Muscle of leg (tissue), 11 donors: ENCODE data around the gene TAF4. TPM values are rescaled to one million over a fixed set of nuclear protein-coding genes. Genes with fewer than 3 reads are reported as not detected.

Source experiments
- DNase-seq: peaks from one replicate; pipeline ENCODE4 v3.0.0; 2013
- H3K27ac ChIP-seq: one replicate; pipeline ENCODE4 v1.5.1; 2013; ENCODE audit warnings: mild to moderate bottlenecking, low read length, control low read depth
- H3K27me3 ChIP-seq: one replicate; pipeline ENCODE4 v1.6.1; 2013; ENCODE audit warnings: low read length; ENCODE audit not compliant: control insufficient read depth, insufficient read depth
- H3K36me3 ChIP-seq: one replicate; pipeline ENCODE4 v1.6.1; 2013; ENCODE audit warnings: low read length; ENCODE audit not compliant: control insufficient read depth, insufficient read depth
- H3K4me1 ChIP-seq: one replicate; pipeline ENCODE4 v1.6.1; 2013; ENCODE audit warnings: low read length; ENCODE audit not compliant: control insufficient read depth, insufficient read depth
- H3K4me3 ChIP-seq: one replicate; pipeline ENCODE4 v1.5.1; 2013; ENCODE audit warnings: low read length, control low read depth
- H3K9me3 ChIP-seq: replicated peaks from 2 replicates; pipeline ENCODE4 v1.6.1; 2013; ENCODE audit warnings: low read depth, low read length; ENCODE audit not compliant: control insufficient read depth
- WGBS: methylation state at CpG from one replicate; pipeline ENCODE4 v1.1.5; 2013; ENCODE audit warnings: missing lambda C conversion rate; ENCODE audit not compliant: insufficient coverage; 5-methylcytosine and 5-hydroxymethylcytosine counted together
- polyA plus RNA-seq, 8 donors: library from polyadenylated mRNA; unstranded; fragments of 120-200 nt; gene quantifications; one replicate each; pipeline versions ENCODE4 v1.2.1 to v1.2.3, GENCODE V29; 2013; ENCODE audit warnings: inconsistent platforms in 1 of 8, low replicate concordance in 1 of 8; ENCODE audit not compliant: insufficient read length in 8 of 8, insufficient read depth in 1 of 8
- total RNA-seq: library from RNA; stranded (reverse); fragments of 120-200 nt; gene quantifications from one replicate; pipeline ENCODE4 v1.2.4, GENCODE V29; 2013

Gene TAF4
- total and polyA plus RNA-seq, 9 donors = 5.1 to 21.5 (median 11.7) TPM

DNA sequence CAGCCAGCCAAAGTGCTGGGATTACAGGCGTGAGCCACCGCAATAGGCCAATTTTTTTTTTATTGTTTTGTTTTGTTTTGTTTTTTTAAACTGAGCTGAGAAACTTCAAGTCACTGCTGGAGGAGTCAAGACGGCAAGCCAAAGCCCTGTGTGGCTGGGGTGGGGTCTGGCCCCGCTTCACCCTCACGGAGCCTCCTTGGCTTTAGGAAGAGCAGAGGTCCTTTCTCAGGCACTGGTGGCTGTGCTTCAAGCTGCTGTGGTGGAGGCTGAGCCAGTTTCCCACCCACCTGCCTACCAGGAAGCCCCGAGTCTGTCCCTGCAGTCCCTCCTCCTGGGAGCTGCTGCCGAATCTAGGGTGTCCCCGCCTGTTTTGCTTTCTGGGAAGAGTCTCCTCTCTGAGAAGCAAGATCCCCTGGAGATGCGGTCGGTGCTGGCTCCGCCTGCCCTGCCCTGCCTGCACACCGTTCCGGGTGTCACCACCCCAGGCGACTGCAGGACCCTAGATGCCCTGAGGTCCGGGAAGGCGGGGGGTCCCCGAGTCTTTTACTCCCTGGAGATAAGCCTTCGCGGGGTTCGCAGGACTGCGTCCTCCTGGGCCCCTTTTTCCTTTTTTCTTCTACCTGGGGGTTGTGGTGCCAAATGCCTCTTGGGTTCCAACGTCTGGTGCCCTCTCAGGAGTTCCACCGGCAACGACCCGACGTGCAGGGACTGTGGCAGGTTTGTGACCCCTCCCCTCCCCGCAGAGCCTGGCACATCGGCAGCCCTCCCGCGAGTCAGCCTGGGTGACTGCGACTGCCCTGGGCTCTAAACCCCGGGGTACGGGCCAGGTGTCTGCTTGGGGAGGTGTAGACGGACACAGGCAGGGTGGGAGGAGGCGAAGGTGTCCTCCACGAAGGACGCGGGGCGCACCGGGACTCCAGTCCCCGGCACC is 100.7 kb downstream of the TAF4 start:
- H3K36me3 ChIP-seq = no peaks in the 10 kb centered on the region
- no peak overlapping the region for H3K4me3 ChIP-seq
- H3K4me1 ChIP-seq = no peaks in the 10 kb centered on the region
- no peaks in the 10 kb centered on the region for H3K9me3 ChIP-seq
- H3K27me3 ChIP-seq = peaks cover 27% of the 10 kb centered on the region
- no peak overlapping the region for H3K27ac ChIP-seq
- 35% methylated on average over 29 of the region's 41 CpGs for WGBS
- no peak for DNase-seq

DNA sequence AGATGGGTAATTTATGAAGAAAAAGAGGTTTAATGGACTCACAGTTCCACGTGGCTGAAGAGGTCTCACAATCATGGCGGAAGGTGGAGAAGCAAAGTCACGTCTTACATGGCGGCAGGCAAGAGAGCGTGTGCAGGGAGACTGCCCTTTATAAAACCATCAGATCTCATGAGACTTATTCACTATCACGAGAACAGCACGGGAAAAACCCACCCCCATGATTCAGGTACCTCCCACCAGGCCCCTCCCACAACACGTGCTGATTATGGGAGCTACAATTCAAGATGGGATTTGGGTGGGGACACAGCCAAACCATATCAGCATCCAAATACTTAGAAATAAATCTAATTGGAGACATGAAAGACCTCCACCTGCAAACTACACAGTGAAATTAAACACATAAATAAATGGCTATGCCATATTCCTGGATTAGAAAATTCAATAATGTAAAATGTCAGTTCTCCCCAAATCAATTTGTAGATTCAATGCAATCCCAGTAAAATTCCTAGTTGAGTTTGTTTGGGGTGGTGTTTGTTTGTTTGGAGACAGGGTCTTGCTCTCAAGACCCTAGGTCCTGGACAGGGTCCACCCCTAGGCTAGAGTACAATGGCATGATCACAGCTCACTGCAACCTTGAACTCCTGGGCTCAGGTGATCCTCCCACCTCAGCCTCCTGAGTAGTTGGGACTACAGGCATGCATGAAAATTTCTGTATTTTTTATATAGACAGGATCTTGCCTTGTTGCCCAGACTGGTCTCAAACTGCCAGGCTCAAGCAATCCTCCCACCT is 101.6 kb downstream of the TAF4 start:
- 90% methylated on average over 3 of the region's 8 CpGs for WGBS
- no peaks in the 10 kb centered on the region for H3K9me3 ChIP-seq
- no peaks in the 10 kb centered on the region for H3K4me1 ChIP-seq
- H3K27me3 ChIP-seq = peaks cover 27% of the 10 kb centered on the region
- H3K36me3 ChIP-seq = no peaks in the 10 kb centered on the region
- no peak overlapping the region for H3K4me3 ChIP-seq
- no peak for DNase-seq
- no peak overlapping the region for H3K27ac ChIP-seq

DNA sequence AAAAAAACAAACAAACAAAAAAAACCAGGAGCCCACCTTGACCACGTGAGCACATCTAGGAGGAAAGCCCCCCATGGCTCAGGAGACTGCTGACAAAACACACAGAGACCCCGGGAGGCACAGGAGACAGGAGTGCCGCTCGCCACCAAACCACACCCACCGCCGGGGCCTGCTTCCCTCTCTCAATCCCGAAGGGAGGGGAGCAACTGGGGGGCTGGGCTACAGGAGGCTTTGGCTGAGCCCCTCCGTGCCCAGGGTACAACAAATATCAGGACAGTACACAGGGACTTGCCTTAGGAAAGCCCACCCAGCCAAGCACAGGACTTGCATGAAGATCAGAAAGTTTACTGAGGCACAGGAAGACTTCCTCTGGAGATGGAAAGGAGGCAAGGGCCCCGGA is 102.5 kb downstream of the TAF4 start:
- no peak for DNase-seq
- Histone ChIP-seq H3K27me3 (peaks cover 27% of the 10 kb centered on the region), H3K36me3 (no peaks in the 10 kb centered on the region), H3K9me3 (no peaks in the 10 kb centered on the region), H3K27ac (no peak overlapping the region), H3K4me1 (no peaks in the 10 kb centered on the region), H3K4me3 (no peak overlapping the region)
- 40% methylated on average over 1 of the region's 9 CpGs for WGBS

DNA sequence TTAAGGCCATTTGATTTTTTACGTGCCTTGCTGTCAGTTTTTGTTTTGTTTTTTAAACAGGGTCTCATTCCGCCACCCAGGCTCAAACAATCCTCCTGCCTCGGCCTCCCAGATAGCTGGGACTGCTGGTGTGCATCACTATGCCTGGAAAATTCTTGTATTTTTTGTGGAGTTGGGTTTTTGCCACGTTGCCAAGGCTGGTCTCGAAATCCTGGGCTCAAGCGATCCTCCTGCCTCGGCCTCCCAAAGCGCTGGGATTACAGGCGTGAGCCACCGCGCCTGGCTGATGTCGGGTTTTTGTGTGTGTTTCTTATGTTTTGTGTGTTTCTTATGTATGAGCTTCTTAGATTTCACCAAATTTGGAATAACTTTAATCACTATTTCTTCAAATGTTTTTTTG is 104.8 kb downstream of the TAF4 start:
- H3K27me3 ChIP-seq = peaks cover 18% of the 10 kb centered on the region
- H3K4me1 ChIP-seq = no peaks in the 10 kb centered on the region
- WGBS = no CpG with 5 or more reads among the region's 12 CpGs
- H3K36me3 ChIP-seq = no peaks in the 10 kb centered on the region
- H3K9me3 ChIP-seq = no peaks in the 10 kb centered on the region
- no peak for DNase-seq
- no peak overlapping the region for H3K4me3 ChIP-seq
- no peak overlapping the region for H3K27ac ChIP-seq

DNA sequence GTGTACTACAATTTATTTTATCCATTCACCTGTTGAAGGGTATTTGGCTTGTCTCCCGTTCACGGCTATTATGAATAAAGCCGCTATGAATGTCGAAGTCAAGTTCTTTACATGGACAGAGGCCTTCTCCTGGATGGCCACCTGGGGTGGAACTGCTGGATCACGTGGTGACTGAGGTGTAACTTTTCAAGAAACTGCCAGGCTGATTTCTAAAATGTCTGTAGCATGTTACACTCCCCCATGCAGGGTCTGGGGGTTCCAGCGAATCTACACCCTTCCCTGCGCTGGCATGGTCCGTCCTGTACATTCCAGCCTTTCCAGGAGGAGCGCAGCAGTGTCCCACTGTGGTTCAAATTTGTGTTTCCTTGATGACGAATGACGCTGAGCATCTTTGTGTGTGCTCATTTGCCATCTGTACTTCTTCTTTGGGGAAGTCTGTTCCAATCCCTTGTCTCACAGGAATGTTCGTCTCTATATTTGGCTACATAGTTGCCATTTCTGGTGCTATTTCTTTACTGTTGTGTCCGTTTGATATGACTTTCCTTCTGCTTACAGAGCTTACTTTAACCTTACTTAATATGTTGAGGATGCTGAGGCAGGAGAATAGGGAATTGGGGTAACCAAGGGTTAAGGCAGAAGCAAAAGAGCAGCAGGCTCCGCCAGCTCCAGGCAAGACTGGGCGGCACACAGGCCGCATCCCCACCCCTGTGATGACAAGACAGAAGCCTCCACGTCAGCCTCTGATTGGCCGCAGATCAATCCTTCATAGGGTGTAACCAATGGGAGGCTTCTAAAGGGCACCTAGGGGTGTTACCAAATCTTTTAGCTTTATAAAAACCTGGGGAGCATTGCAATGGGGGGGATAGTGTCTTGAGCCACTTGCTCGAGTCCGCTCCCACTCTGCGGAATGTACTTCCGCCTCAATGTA is 106.6 kb downstream of the TAF4 start:
- H3K4me3 ChIP-seq = no peak overlapping the region
- no peak for DNase-seq
- H3K27ac ChIP-seq = no peak overlapping the region
- H3K9me3 ChIP-seq = no peaks in the 10 kb centered on the region
- no peaks in the 10 kb centered on the region for H3K36me3 ChIP-seq
- H3K27me3 ChIP-seq = peaks cover 4% of the 10 kb centered on the region
- WGBS = 59% methylated on average over 10 of the region's 22 CpGs
- H3K4me1 ChIP-seq = no peaks in the 10 kb centered on the region

DNA sequence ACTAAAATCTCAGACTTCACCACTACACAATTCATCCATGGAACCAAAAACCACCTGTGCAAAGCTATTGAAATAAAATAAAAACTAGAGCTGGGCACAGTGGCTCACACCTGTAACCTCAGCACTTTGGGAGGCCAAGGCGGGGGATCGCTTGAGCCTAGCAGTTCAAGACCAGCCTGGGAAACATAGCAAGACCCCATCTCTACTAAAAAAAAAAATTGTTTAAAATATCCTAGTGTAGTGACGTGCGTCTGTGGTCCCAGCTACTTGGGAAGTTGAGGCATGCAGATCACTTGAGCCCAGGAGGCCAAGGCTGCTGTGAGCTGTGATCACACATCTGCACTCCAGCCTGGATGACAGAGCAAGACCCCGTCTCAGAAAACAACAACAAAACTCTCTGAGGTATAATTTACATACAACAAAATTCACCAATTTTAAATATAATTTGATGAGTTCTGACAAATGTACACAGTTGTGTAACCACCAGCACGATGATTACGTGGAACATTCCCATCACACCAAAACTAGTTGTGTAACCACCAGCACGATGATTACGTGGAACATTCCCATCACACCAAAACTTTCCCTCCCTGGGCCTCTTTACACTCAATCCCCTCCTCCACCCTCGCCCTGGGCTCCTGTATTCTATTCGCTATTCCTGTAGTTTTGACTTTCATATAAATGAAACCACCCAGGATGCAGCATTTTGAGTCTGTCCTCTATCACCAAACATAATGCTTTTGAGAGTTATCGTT is 107.5 kb downstream of the TAF4 start:
- peaks cover 3% of the 10 kb centered on the region for H3K27me3 ChIP-seq
- no peak overlapping the region for H3K27ac ChIP-seq
- H3K4me1 ChIP-seq = no peaks in the 10 kb centered on the region
- no peak for DNase-seq
- 76% methylated on average over 8 of the region's 12 CpGs for WGBS
- H3K36me3 ChIP-seq = no peaks in the 10 kb centered on the region
- no peak overlapping the region for H3K4me3 ChIP-seq
- no peaks in the 10 kb centered on the region for H3K9me3 ChIP-seq

DNA sequence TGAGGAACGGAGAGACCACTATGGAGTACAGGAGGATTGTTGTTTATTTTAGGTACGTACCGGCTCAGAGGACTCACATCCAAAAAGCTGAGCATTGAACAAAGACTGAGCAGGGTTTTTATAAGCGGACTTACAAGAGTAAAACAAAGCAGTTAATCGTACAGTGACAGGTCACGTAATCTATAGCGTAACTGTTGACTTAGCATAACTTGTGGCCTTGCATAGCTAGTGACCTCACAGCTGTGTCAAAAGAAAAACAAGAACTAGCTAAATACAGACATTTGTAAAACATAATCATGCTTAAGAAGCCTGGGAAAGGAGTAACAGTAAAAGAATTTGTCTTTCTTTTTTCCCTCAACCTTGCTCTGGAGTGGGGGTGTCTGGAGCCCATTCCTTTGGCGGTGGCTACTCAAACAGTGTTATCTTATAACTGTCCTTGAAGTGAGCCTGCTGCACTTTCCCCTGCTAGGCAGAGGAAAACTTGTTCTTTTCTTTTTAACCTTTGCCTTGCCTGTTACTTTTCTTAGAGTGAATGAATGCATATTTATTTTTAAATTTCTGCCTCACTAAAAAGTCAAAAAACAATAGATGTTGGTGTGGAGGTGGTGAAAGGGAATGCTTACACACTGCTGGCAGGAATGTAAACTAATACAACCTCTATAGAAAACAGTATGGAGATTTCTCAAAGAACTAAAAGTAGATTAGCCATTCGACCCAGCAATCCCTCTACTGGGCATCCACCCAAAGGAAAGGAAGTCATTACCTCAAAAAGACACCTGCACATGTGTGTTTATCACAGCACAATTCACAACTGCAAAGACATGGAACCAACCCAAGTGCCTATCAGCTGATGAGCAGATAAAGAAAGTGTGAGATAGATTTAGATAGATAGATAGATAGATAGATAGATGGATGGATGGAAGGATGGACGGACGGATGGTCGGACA is 109.0 kb downstream of the TAF4 start:
- Histone ChIP-seq H3K27me3 (peaks cover 2% of the 10 kb centered on the region), H3K4me3 (no peak overlapping the region), H3K36me3 (no peaks in the 10 kb centered on the region), H3K4me1 (no peaks in the 10 kb centered on the region), H3K27ac (no peak overlapping the region), H3K9me3 (no peaks in the 10 kb centered on the region)
- DNase-seq = no peak
- 78% methylated on average over 5 of the region's 12 CpGs for WGBS

DNA sequence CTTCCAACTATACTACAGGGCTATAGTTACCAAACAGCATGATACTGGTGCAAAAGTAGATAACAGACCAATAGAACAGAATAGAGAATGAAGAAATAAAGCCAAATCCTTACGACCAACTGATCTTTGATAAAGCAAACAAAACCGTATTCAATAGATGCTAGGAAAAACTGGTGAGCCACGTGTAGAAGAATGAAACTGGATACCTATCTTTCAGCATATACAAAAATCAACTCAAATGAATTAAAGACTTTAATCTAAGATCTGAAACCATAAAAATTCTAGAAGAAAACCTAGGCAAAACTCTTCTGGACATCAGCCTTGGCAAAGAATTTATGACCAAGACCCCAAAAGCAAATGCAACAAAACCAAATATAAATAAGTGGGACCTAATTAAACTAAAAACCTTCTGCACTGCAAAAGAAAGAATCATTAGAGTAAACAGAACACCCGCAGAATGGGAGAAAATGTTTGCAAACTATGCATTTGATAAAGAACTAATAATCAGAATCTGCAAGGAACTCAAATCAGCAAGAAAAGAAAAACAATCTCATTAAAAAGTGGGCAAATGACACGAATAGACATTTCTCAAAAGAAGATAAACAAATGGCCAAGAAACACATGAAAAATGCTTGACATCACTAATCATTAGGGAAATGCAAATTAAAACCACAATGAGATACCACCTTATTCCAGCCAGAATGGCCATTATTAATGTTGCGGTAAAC is 109.8 kb downstream of the TAF4 start:
- Histone ChIP-seq H3K27me3 (peaks cover 2% of the 10 kb centered on the region), H3K9me3 (no peaks in the 10 kb centered on the region), H3K27ac (no peak overlapping the region), H3K4me3 (no peak overlapping the region), H3K4me1 (no peaks in the 10 kb centered on the region), H3K36me3 (no peaks in the 10 kb centered on the region)
- no peak for DNase-seq
- WGBS = no CpG with 5 or more reads among the region's 6 CpGs
